HepG2 (cell line): Measurements from ENCODE around the gene USF2. TPM values are rescaled to one million over a fixed set of nuclear protein-coding genes. Genes with fewer than 3 reads are reported as not detected.
"Not testable (repeated sequence)": the region's sequence is repeated elsewhere in the genome, so short reads cannot be mapped to it uniquely, and the experiment has no call there.

Source experiments
- ATAC-seq: fragments of 200-7000 bp; cut with Tn5 transposase; 3 replicates; pipeline ENCODE4 v1.9.1; 2020; ENCODE audit warnings: mild to moderate bottlenecking, moderate library complexity
- BruUV-seq: library from RNA; stranded (reverse); fragments of 400-500 nt; replicated peaks from 2 replicates; lab custom pipeline; 2021; lab: Mats Ljungman, UMichigan
- CTCF ChIA-PET: fragments of 300-600 bp; formaldehyde crosslinking; extraction: SDS; loops from one replicate; lab custom pipeline; 2021; ENCODE audit warnings: low total read pairs, inconsistent platforms, low intra/inter-chr PET ratio; lab: Yijun Ruan, JAX
- POLR2A ChIA-PET: fragments of 350-600 bp; sonication (Branson Sonifier 250); formaldehyde crosslinking; loops from one replicate; lab custom pipeline; 2020; ENCODE audit warnings: antibody characterized with exemption, inconsistent platforms; lab: Yijun Ruan, JAX
- DNase-seq: peaks from one replicate; pipeline ENCODE4 v3.0.0-alpha.2; 2015; ENCODE audit warnings: low spot score
- FAIRE-seq: peaks from 3 replicates; lab custom pipeline; 2011; peaks lifted over from hg19 to GRCh38; lab: Jason Lieb, UNC
- H2AFZ ChIP-seq: one replicate; pipeline ENCODE4 v1.6.1; 2011; ENCODE audit warnings: low read length, inconsistent platforms
- H3K27ac ChIP-seq: fragments of 300-600 bp; 3 replicates; pipeline ENCODE4 v1.8.0; 2011; ENCODE audit warnings: mixed run types, mild to moderate bottlenecking, mixed read lengths, low read length, inconsistent platforms; ENCODE audit not compliant: insufficient read depth; ENCODE audit errors: extremely low read length
- H3K27me3 ChIP-seq, 2 experiments: fragments of 200-600 bp in 1 of 2; 2 replicates in 1 of 2; 3 replicates in 1 of 2; pipeline versions ENCODE4 v1.6.0 to v1.8.0; 2011; ENCODE audit warnings: low read length in 2 of 2, mild to moderate bottlenecking in 2 of 2, moderate library complexity in 2 of 2, inconsistent platforms in 1 of 2; ENCODE audit not compliant: insufficient read depth in 2 of 2, control insufficient read depth in 1 of 2
- H3K36me3 ChIP-seq, 2 experiments: fragments of 200-600 bp in 1 of 2; replicated peaks in 1 of 2; 2 replicates in 1 of 2; 3 replicates in 1 of 2; pipeline versions ENCODE4 v1.5.1 to v1.8.0; 2011; ENCODE audit warnings: low read length in 2 of 2, inconsistent platforms in 1 of 2; ENCODE audit not compliant: insufficient read depth in 2 of 2, control insufficient read depth in 1 of 2
- H3K4me1 ChIP-seq: 2 replicates; pipeline ENCODE4 v1.5.1; 2012; ENCODE audit warnings: low read length, inconsistent platforms; ENCODE audit not compliant: insufficient read depth
- H3K4me2 ChIP-seq: 2 replicates; pipeline ENCODE4 v1.6.0; 2011; ENCODE audit warnings: low read depth, low read length, inconsistent platforms
- H3K4me3 ChIP-seq, 3 experiments: fragments of 200-600 bp in 1 of 3; sonication (generic), shearing (Covaris generic) in 1 of 3; replicated peaks in 1 of 3; 2 replicates each; pipeline ENCODE4 v1.5.1; 2011 to 2016; ENCODE audit warnings: low read length in 3 of 3, inconsistent platforms in 2 of 3, low read depth in 2 of 3, mild to moderate bottlenecking in 2 of 3, control low read depth in 1 of 3, mixed read lengths in 1 of 3; ENCODE audit not compliant: insufficient read depth in 1 of 3
- H3K79me2 ChIP-seq: one replicate; pipeline ENCODE4 v1.6.1; 2011; ENCODE audit warnings: low read length, inconsistent platforms; ENCODE audit not compliant: insufficient read depth
- H3K9ac ChIP-seq: 2 replicates; pipeline ENCODE4 v1.6.0; 2011; ENCODE audit warnings: mild to moderate bottlenecking, low read depth, low read length, inconsistent platforms; ENCODE audit not compliant: insufficient read depth
- H3K9me3 ChIP-seq: 2 replicates; pipeline ENCODE4 v1.5.1; 2012; ENCODE audit warnings: mild to moderate bottlenecking, low read length
- H4K20me1 ChIP-seq: 2 replicates; pipeline ENCODE4 v1.6.0; 2011; ENCODE audit warnings: inconsistent platforms, mild to moderate bottlenecking, low read length, moderate library complexity; ENCODE audit not compliant: insufficient read depth
- GFI1 ChIP-seq: sonication (generic); formaldehyde crosslinking; IDR thresholded peaks from 2 replicates; pipeline ENCODE4 v1.5.0; 2020; ENCODE audit warnings: missing genetic modification reagents, mild to moderate bottlenecking, borderline replicate concordance
- NFYB ChIP-seq: sonication (generic); formaldehyde crosslinking; IDR thresholded peaks from 2 replicates; pipeline ENCODE4 v1.4.0; 2020; ENCODE audit warnings: missing genetic modification reagents
- NFYC ChIP-seq: IDR thresholded peaks from 2 replicates; pipeline ENCODE4 v1.6.1; 2016; ENCODE audit warnings: missing genetic modification reagents, missing compliant biosample characterization
- TOPORS ChIP-seq: sonication (generic); formaldehyde crosslinking; IDR thresholded peaks from 2 replicates; pipeline ENCODE4 v1.8.0; 2023; ENCODE audit warnings: mild to moderate bottlenecking, missing genetic modification reagents
- ZNF12 ChIP-seq: sonication (generic); formaldehyde crosslinking; IDR thresholded peaks from 2 replicates; pipeline ENCODE4 v1.5.0; 2020; ENCODE audit warnings: missing genetic modification reagents
- ZNF143 ChIP-seq: sonication (generic); formaldehyde crosslinking; IDR thresholded peaks from 2 replicates; pipeline ENCODE4 v1.4.0; 2020; ENCODE audit warnings: missing genetic modification reagents
- ZNF572 ChIP-seq: sonication (generic); formaldehyde crosslinking; IDR thresholded peaks from 2 replicates; pipeline ENCODE4 v1.5.1; 2020; ENCODE audit warnings: mild to moderate bottlenecking, missing genetic modification reagents
- ZNF644 ChIP-seq: IDR thresholded peaks from 2 replicates; pipeline ENCODE4 v1.6.1; 2016; ENCODE audit warnings: low read depth
- WGBS: methylation state at CpG from one replicate; pipeline ENCODE4 v1.1.6; 2017; ENCODE audit warnings: low lambda C conversion rate; 5-methylcytosine and 5-hydroxymethylcytosine counted together
- in situ Hi-C: cut with HindIII; loops from 2 replicates; pipeline ENCODE4 v1.10.0; 2017; ENCODE audit warnings: low pct_unique_long_range_greater_than_20kb; ENCODE audit not compliant: extremely low pct_ligation_motif_present
- intact Hi-C: fragments of 100-400 bp; cut with micrococcal nuclease; formaldehyde crosslinking; loops from one replicate; pipeline ENCODE4 v1.10.0; 2022; ENCODE audit not compliant: unreplicated experiment
- polyA plus RNA-seq, 8 experiments: library from polyadenylated mRNA; depleted of rRNA in 3 of 8; stranded (reverse) in 7 of 8; unstranded in 1 of 8; fragments of >200 nt; fragmentation: Illumina TruSeq in 4 of 8; extraction: Trizol in 4 of 8; gene quantifications; 2 replicates each; pipeline versions ENCODE4 v1.2.1 to v1.2.3, GENCODE V29; 2011 to 2016; ENCODE audit warnings: low read depth in 4 of 8, missing spikeins in 1 of 8, mixed read lengths in 1 of 8; ENCODE audit not compliant: insufficient read depth in 1 of 8
- total RNA-seq, 5 experiments: library from RNA; depleted of rRNA; stranded (reverse); fragments of >200 nt; fragmentation: Illumina TruSeq; extraction: Trizol; gene quantifications; 2 replicates each; pipeline ENCODE4 v1.2.3, GENCODE V29; 2016; ENCODE audit warnings: low read depth in 1 of 5

Gene USF2
- total and polyA plus RNA-seq, 2 of the 13 experiments (the other 11 are each of a cell fraction or from before 2014, with no cell fraction given), result 54.9 to 106 TPM

- no peak overlapping the region for H3K4me3 ChIP-seq
- no TSS peak for BruUV-seq
- in situ Hi-C loops, result no loop called here
- 8% methylated on average over 3 of the region's 3 CpGs for WGBS
- no peaks in the 10 kb centered on the region for H3K9me3 ChIP-seq
- H3K27ac ChIP-seq, result no peak overlapping the region
- FAIRE-seq (no peak), ATAC-seq (no peak), DNase-seq (no peak)
- H2AFZ ChIP-seq, result no peak overlapping the region
- POLR2A ChIA-PET, result no interaction called here
- no peaks in the 10 kb centered on the region for H3K79me2 ChIP-seq
- no peaks in the 10 kb centered on the region for H4K20me1 ChIP-seq
- TF ChIP-seq NFYB (CRISPR knock-in tag) (peak; percentile 55), ZNF644 (CRISPR knock-in tag) (peak; percentile 28; the same call in 1 of the 2 replicates), ZNF143 (CRISPR knock-in tag) (peak; percentile 68), ZNF572 (CRISPR knock-in tag) (no peak), TOPORS (CRISPR knock-in tag) (no peak), NFYC (CRISPR knock-in tag) (0 out of 2 replicates have a peak, but pooled peaks have one; percentile 27), GFI1 (no peak)
- TF ChIP-seq, all 625 proteins: peak for 4
- H3K36me3 ChIP-seq, result no peaks in the 10 kb centered on the region
- no peaks in the 10 kb centered on the region; a peak in 1 of 5 replicates for H3K27me3 ChIP-seq
- H3K4me2 ChIP-seq, result no peak overlapping the region
- H3K4me1 ChIP-seq, result no peaks in the 10 kb centered on the region
- CTCF ChIA-PET, result no interaction called here
- no peak overlapping the region for H3K9ac ChIP-seq
- intact Hi-C loops, result no loop called here
Observed at GRCh38 chr19:35220315-35220921, 48.3 kb upstream of the USF2 start.

- H3K27ac ChIP-seq, H3K27me3 ChIP-seq, CTCF ChIA-PET, ATAC-seq, H3K4me3 ChIP-seq, in situ Hi-C loops, H2AFZ ChIP-seq, H3K79me2 ChIP-seq, H3K36me3 ChIP-seq, H3K4me1 ChIP-seq, H3K9me3 ChIP-seq: not testable (repeated sequence)
- TF ChIP-seq ZNF12 (CRISPR knock-in tag), result peak; percentile 70; the same call in 1 of the 2 replicates
- TF ChIP-seq, all 625 proteins: peak for 1; not testable (repeated sequence) for 624
- H3K9ac ChIP-seq, H3K4me2 ChIP-seq, BruUV-seq, H4K20me1 ChIP-seq, intact Hi-C loops, FAIRE-seq, POLR2A ChIA-PET, DNase-seq: not testable (repeated sequence)
- 35% methylated on average over 3 of the region's 4 CpGs for WGBS
Observed at GRCh38 chr19:35220973-35221590, 47.7 kb upstream of the USF2 start.
